K562 (cell line): ENCODE results near the gene IL1R1. TPM values are rescaled to one million over a fixed set of nuclear protein-coding genes. Genes with fewer than 3 reads are reported as not detected.

Experiments
- ARID1B ChIP-seq: fragments of 450-650 bp; IDR thresholded peaks from 2 replicates; pipeline ENCODE4 v1.6.1; 2016; ENCODE audit warnings: antibody characterized with exemption, mild to moderate bottlenecking, inconsistent platforms
- BRD4 ChIP-seq: fragments of 200-600 bp; sonication (generic); IDR thresholded peaks from 2 replicates; pipeline ENCODE4 v1.6.1; 2017; ENCODE audit warnings: inconsistent platforms
- CHAMP1 ChIP-seq: fragments of 450-650 bp; IDR thresholded peaks from 2 replicates; pipeline ENCODE4 v1.6.1; 2016; ENCODE audit warnings: mild to moderate bottlenecking
- CTCF ChIP-seq, 3 experiments: IDR thresholded peaks in 2 of 3; conservative IDR thresholded peaks in 1 of 3; 2 replicates each; pipeline ENCODE4 v1.5.1; 2011 to 2012; ENCODE audit warnings: low read length in 3 of 3, mild to moderate bottlenecking in 3 of 3, control low read depth in 2 of 3, improper control_type of control experiment in 1 of 3, inconsistent platforms in 1 of 3, low read depth in 1 of 3, mixed read lengths in 1 of 3, moderate library complexity in 1 of 3; ENCODE audit not compliant: insufficient read depth in 2 of 3
- FUS ChIP-seq: fragments of 200-400 bp; formaldehyde crosslinking; optimal IDR thresholded peaks from 2 replicates; pipeline ENCODE3; 2017; ENCODE audit warnings: low read depth, low read length
- HINFP ChIP-seq: fragments of 450-650 bp; conservative IDR thresholded peaks from 2 replicates; pipeline ENCODE4 v1.6.1; 2016; ENCODE audit warnings: missing genetic modification characterization, low read depth, mild to moderate bottlenecking, control low read depth, missing compliant biosample characterization
- HSF4 ChIP-seq: fragments of 250-450 bp; sonication (Bioruptor Pico); IDR thresholded peaks from 2 replicates; pipeline ENCODE4 v2.1.2; 2022; ENCODE audit warnings: mild to moderate bottlenecking, moderate library complexity, borderline replicate concordance
- ILK ChIP-seq: fragments of 450-650 bp; IDR thresholded peaks from 2 replicates; pipeline ENCODE4 v1.6.1; 2016; ENCODE audit warnings: missing genetic modification characterization, low read depth, mild to moderate bottlenecking, missing compliant biosample characterization, moderate library complexity, borderline replicate concordance
- MTA3 ChIP-seq: fragments of 450-650 bp; formaldehyde crosslinking; IDR thresholded peaks from 2 replicates; pipeline ENCODE4 v1.6.1; 2017; ENCODE audit warnings: mild to moderate bottlenecking, borderline replicate concordance
- NCOA6 ChIP-seq: fragments of 450-650 bp; IDR thresholded peaks from 2 replicates; pipeline ENCODE4 v1.6.1; 2017; ENCODE audit warnings: mild to moderate bottlenecking
- NFE2 ChIP-seq: IDR thresholded peaks from 2 replicates; pipeline ENCODE4 v1.6.1; 2014; ENCODE audit warnings: antibody characterized with exemption, low read depth
- RB1 ChIP-seq: fragments of 450-650 bp; IDR thresholded peaks from 2 replicates; pipeline ENCODE4 v1.6.1; 2017; ENCODE audit warnings: low read depth, mild to moderate bottlenecking
- TCFL5 ChIP-seq: fragments of 250-450 bp; sonication (Bioruptor Pico); conservative IDR thresholded peaks from 2 replicates; pipeline ENCODE4 v1.6.1; 2021; ENCODE audit warnings: mild to moderate bottlenecking, moderate library complexity, matching md5 sums
- ZC3H8 ChIP-seq: fragments of 450-650 bp; IDR thresholded peaks from 2 replicates; pipeline ENCODE4 v1.6.1; 2017
- ZNF133 ChIP-seq: fragments of 250-450 bp; sonication (Bioruptor Pico); IDR thresholded peaks from 2 replicates; pipeline ENCODE4 v1.4.0; 2020; ENCODE audit warnings: mild to moderate bottlenecking
- ZNF449 ChIP-seq: fragments of 250-450 bp; sonication (Bioruptor Pico); IDR thresholded peaks from 2 replicates; pipeline ENCODE4 v1.8.0; 2022; ENCODE audit warnings: moderate library complexity, mild to moderate bottlenecking, inconsistent platforms
- ZNF699 ChIP-seq: fragments of 250-450 bp; sonication (Bioruptor Pico); IDR thresholded peaks from 2 replicates; pipeline ENCODE4 v1.8.0; 2021; ENCODE audit warnings: mild to moderate bottlenecking, moderate library complexity; ENCODE audit not compliant: insufficient replicate concordance
- polyA plus RNA-seq, 8 experiments: library from polyadenylated mRNA; depleted of rRNA in 4 of 8; stranded (reverse) in 5 of 8; unstranded in 3 of 8; fragments of >200 nt; fragmentation: Nextera tagmentation in 2 of 8; fragmentation: Illumina TruSeq in 1 of 8; extraction: Ambion mirVana in 2 of 8; extraction: Trizol in 1 of 8; gene quantifications; 2 replicates each; pipeline versions ENCODE4 v1.2.1 to v1.2.3, GENCODE V29; 2011 to 2014; ENCODE audit warnings: inconsistent platforms in 1 of 8, missing spikeins in 1 of 8
- total RNA-seq, 7 experiments: library from RNA; depleted of rRNA in 6 of 7; stranded (reverse); fragments of >200 nt in 6 of 7; fragmentation: Illumina TruSeq in 2 of 7; extraction: Trizol in 2 of 7; gene quantifications; 2 replicates each; pipeline versions ENCODE4 v1.2.1 to v1.2.3, GENCODE V29; 2011 to 2021; ENCODE audit warnings: low replicate concordance in 1 of 7

Gene IL1R1
- total and polyA plus RNA-seq, 9 of the 15 experiments (the other 6 are each of a cell fraction or from before 2014, with no cell fraction given), result 0.81 to 3.9 (median 1.6) TPM

GRCh38 chr2:102141970-102142828 is at the start of gene IL1R1 (continued):
- TF ChIP-seq BRD4 (no peak), MTA3 (0 out of 2 replicates have a peak, but pooled peaks have one; percentile 33), ZC3H8 (no peak), ARID1B (no peak), ZNF133 (CRISPR knock-in tag) (no peak), HSF4 (CRISPR knock-in tag) (no peak), TCFL5 (no peak), HINFP (tag) (no peak), ZNF449 (CRISPR knock-in tag) (no peak), NFE2 (no peak), CHAMP1 (no peak), ILK (tag) (no peak), RB1 (peak; percentile 49), ZNF699 (no peak), FUS (no peak), CTCF (IDR thresholded peaks at IDR 0.05 in 2 of 3, conservative IDR thresholded peaks at IDR 0.05 in 1 of 3; ENCODE audit: insufficient read depth in 2 of 3, low read depth in 1 of 3, low read length in 3 of 3) (no peak), NCOA6 (no peak)
